CD14-positive monocyte (primary cell): ENCODE data around the gene IL17RA. TPM values are rescaled to one million over a fixed set of nuclear protein-coding genes. Genes with fewer than 3 reads are reported as not detected.

Source experiments
- DNase-seq, 3 donors: peaks; one replicate each; pipeline ENCODE4 v3.0.0-alpha.2; 2011 to 2022
- H2AFZ ChIP-seq: 2 replicates; pipeline ENCODE4 v1.6.0; 2012; ENCODE audit warnings: mild to moderate bottlenecking, low read depth, low read length, inconsistent platforms; ENCODE audit not compliant: insufficient read depth, poor library complexity, severe bottlenecking
- H3K27ac ChIP-seq, 2 donors: 1 replicate in 1 of 2; 2 replicates in 1 of 2; pipeline ENCODE4 v1.5.1; 2012 to 2013; ENCODE audit warnings: low read length in 2 of 2, control low read depth in 1 of 2, inconsistent platforms in 1 of 2, low read depth in 1 of 2, mild to moderate bottlenecking in 1 of 2
- H3K27me3 ChIP-seq, 2 donors: one replicate each; pipeline versions ENCODE4 v1.6.0 to v1.6.1; 2011 to 2013; ENCODE audit warnings: low read length in 2 of 2; ENCODE audit not compliant: control insufficient read depth in 2 of 2, insufficient read depth in 2 of 2
- H3K36me3 ChIP-seq, 2 donors: replicated peaks in 1 of 2; 1 replicate in 1 of 2; 2 replicates in 1 of 2; pipeline versions ENCODE4 v1.5.1 to v1.6.1; 2012 to 2013; ENCODE audit warnings: low read length in 2 of 2, control low read depth in 1 of 2, inconsistent platforms in 1 of 2, mild to moderate bottlenecking in 1 of 2; ENCODE audit not compliant: insufficient read depth in 2 of 2, control insufficient read depth in 1 of 2
- H3K4me1 ChIP-seq, 2 donors: 1 replicate in 1 of 2; 2 replicates in 1 of 2; pipeline versions ENCODE4 v1.5.1 to v1.6.1; 2012 to 2013; ENCODE audit warnings: low read length in 2 of 2, control low read depth in 1 of 2, inconsistent platforms in 1 of 2, mild to moderate bottlenecking in 1 of 2, moderate library complexity in 1 of 2; ENCODE audit not compliant: insufficient read depth in 2 of 2, control insufficient read depth in 1 of 2
- H3K4me2 ChIP-seq: replicated peaks from 2 replicates; pipeline ENCODE3; 2012; ENCODE audit warnings: low read length, moderate library complexity, mild to moderate bottlenecking; ENCODE audit not compliant: poor library complexity, severe bottlenecking; ENCODE audit errors: extremely low read depth
- H3K4me3 ChIP-seq, 3 experiments: fragments of 200-600 bp in 1 of 3; sonication (generic) in 1 of 3; replicated peaks in 1 of 3; 1 replicate in 2 of 3; 2 replicates in 1 of 3; pipeline ENCODE4 v1.5.1; 2011 to 2013; ENCODE audit warnings: low read length in 3 of 3, mild to moderate bottlenecking in 3 of 3, control low read depth in 2 of 3, low read depth in 2 of 3, inconsistent platforms in 1 of 3, moderate library complexity in 1 of 3
- H3K79me2 ChIP-seq: 2 replicates; pipeline ENCODE4 v1.6.0; 2012; ENCODE audit warnings: mild to moderate bottlenecking, control low read depth, inconsistent platforms, low read length, moderate library complexity; ENCODE audit not compliant: insufficient read depth
- H3K9ac ChIP-seq: 2 replicates; pipeline ENCODE4 v1.6.0; 2017; ENCODE audit warnings: low read length, mild to moderate bottlenecking; ENCODE audit not compliant: insufficient read depth, poor library complexity, severe bottlenecking
- H3K9me3 ChIP-seq, 2 donors: replicated peaks in 1 of 2; 1 replicate in 1 of 2; 2 replicates in 1 of 2; pipeline versions ENCODE4 v1.5.1 to v1.6.1; 2012 to 2013; ENCODE audit warnings: low read length in 2 of 2, control low read depth in 1 of 2; ENCODE audit not compliant: control insufficient read depth in 1 of 2, insufficient read depth in 1 of 2
- H4K20me1 ChIP-seq: 2 replicates; pipeline ENCODE4 v1.6.0; 2012; ENCODE audit warnings: mild to moderate bottlenecking, low read length, control low read depth, moderate library complexity; ENCODE audit not compliant: insufficient read depth
- H3K27ac Mint-ChIP-seq, 7 donors: one replicate each; pipeline ENCODE4 v1.8.0; 2020; ENCODE audit warnings: mild to moderate bottlenecking in 7 of 7, mixed read lengths in 7 of 7, moderate library complexity in 6 of 7, inconsistent platforms in 2 of 7
- H3K27me3 Mint-ChIP-seq, 3 donors: one replicate each; pipeline ENCODE4 v1.8.0; 2021 to 2022; ENCODE audit warnings: low read depth in 3 of 3, mild to moderate bottlenecking in 3 of 3, mixed read lengths in 3 of 3, moderate library complexity in 3 of 3, inconsistent platforms in 1 of 3
- H3K36me3 Mint-ChIP-seq, 2 donors: one replicate each; pipeline ENCODE4 v1.8.0; 2020; ENCODE audit warnings: mixed read lengths in 2 of 2, inconsistent platforms in 1 of 2, mild to moderate bottlenecking in 1 of 2
- H3K4me1 Mint-ChIP-seq: one replicate; pipeline ENCODE4 v1.8.0; 2020; ENCODE audit warnings: mild to moderate bottlenecking, mixed read lengths
- H3K4me3 Mint-ChIP-seq, 2 donors: one replicate each; pipeline ENCODE4 v1.8.0; 2020; ENCODE audit warnings: mild to moderate bottlenecking in 2 of 2, mixed read lengths in 2 of 2, moderate library complexity in 1 of 2
- H3K9me3 Mint-ChIP-seq, 7 donors: one replicate each; pipeline ENCODE4 v1.8.0; 2020 to 2022; ENCODE audit warnings: mixed read lengths in 7 of 7, mild to moderate bottlenecking in 6 of 7, moderate library complexity in 6 of 7, inconsistent platforms in 2 of 7
- CTCF ChIP-seq: fragments of 200-600 bp; IDR thresholded peaks from one replicate; pipeline ENCODE4 v1.8.0; 2022; ENCODE audit warnings: antibody characterized with exemption, mild to moderate bottlenecking
- WGBS: methylation state at CpG from one replicate; pipeline ENCODE4 v1.1.5; 2013; ENCODE audit warnings: missing lambda C conversion rate; ENCODE audit not compliant: insufficient coverage; 5-methylcytosine and 5-hydroxymethylcytosine counted together
- intact Hi-C, 2 donors: fragments of 100-400 bp; cut with micrococcal nuclease; formaldehyde crosslinking; loops; one replicate each; pipeline versions ENCODE4 v1.15.0 to v1.15.1; 2023
- polyA plus RNA-seq, 3 donors: library from polyadenylated mRNA; depleted of rRNA in 1 of 3; unstranded in 2 of 3; stranded (reverse) in 1 of 3; fragments of 300-500 nt in 2 of 3; fragments of >200 nt in 1 of 3; fragmentation: Illumina TruSeq in 2 of 3; gene quantifications; 1 replicate in 2 of 3; 2 replicates in 1 of 3; pipeline ENCODE4 v1.2.3, GENCODE V29; 2012 to 2021

Gene IL17RA
- polyA plus RNA-seq, 3 donors = 68.3 to 118 (median 96.7) TPM

DNA sequence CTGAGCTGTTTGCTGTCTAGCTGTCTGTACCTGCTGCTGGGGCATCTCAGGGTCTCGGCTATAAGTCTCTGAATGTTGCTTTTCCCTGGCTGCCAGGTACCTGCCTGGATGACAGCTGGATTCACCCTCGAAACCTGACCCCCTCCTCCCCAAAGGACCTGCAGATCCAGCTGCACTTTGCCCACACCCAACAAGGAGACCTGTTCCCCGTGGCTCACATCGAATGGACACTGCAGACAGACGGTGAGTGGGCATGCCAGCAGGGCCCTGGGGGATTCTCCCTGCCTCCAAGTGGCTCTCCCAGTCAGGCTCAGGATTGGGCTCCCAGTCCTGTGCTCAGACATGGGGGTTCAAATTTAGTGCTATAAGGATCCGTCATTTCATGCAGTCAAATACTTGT lies 12.9 kb downstream of the IL17RA start:
- Histone ChIP-seq H3K4me2 (peak overlapping the region; percentile 54), H3K4me3 (peak overlapping the region in 2 of 3 experiments; percentile 1 to 57), H3K79me2 (peaks cover 97% of the 10 kb centered on the region), H3K27ac (peak overlapping the region; percentile 80 to 87), H3K9me3 (no peaks in the 10 kb centered on the region), H3K36me3 (peaks cover 62 to 69% of the 10 kb centered on the region in 2 donors), H3K4me1 (peaks cover 98 to 100% of the 10 kb centered on the region in 2 donors), H3K9ac (no peak overlapping the region), H2AFZ (no peak overlapping the region), H4K20me1 (peaks cover 94% of the 10 kb centered on the region), H3K27me3 (no peaks in the 10 kb centered on the region)
- H3K4me1 Mint-ChIP-seq = peaks cover 97% of the 10 kb centered on the region
- TF ChIP-seq CTCF = no peak
- peaks cover 0 to 2% (median 0%) of the 10 kb centered on the region in 3 donors for H3K27me3 Mint-ChIP-seq
- DNase-seq = no peak
- peaks cover 0 to 3% (median 0%) of the 10 kb centered on the region in 7 donors for H3K9me3 Mint-ChIP-seq
- H3K27ac Mint-ChIP-seq = peak overlapping the region; percentile 78 to 97 (median 93)
- intact Hi-C loops = loop anchor here in 1 of 2 donors (1.0 kb wide), 1 partner anchor 10 kb away; no protein-coding TSS in a partner anchor
- H3K4me3 Mint-ChIP-seq = peak overlapping the region; percentile 65 to 68
- H3K36me3 Mint-ChIP-seq = peaks cover 61 to 90% of the 10 kb centered on the region in 2 donors
- 64% methylated on average over 4 of the region's 6 CpGs for WGBS

DNA sequence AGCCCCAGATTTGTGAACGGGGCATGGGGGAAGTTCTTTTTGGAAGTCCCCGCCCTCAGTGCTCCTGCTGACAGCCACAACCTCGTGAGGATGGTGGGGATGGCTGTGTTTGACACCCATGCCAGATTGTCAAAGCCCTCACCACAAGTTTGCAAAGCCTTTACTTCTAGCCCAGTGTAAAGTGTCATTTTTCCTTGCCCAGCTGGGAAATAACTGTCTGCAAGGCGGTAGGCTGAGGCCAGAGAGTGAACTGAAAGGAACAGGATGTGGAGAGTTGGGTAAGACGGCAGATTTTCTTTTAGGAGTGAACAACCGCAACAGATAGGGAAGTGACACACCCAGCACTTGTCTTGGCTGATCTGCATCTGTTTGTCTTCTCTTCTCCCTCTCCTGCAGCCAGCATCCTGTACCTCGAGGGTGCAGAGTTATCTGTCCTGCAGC lies 13.6 kb downstream of the IL17RA start:
- H3K27me3 ChIP-seq = no peaks in the 10 kb centered on the region
- 0% methylated on average over 3 of the region's 7 CpGs for WGBS
- peaks cover 0 to 3% (median 0%) of the 10 kb centered on the region in 7 donors for H3K9me3 Mint-ChIP-seq
- peak; percentile 79 to 89 (median 88) for DNase-seq
- peaks cover 97% of the 10 kb centered on the region for H3K79me2 ChIP-seq
- peaks cover 94% of the 10 kb centered on the region for H4K20me1 ChIP-seq
- peak overlapping the region in 1 of 3 experiments; percentile 57 for H3K4me3 ChIP-seq
- peaks cover 67 to 69% of the 10 kb centered on the region in 2 donors for H3K36me3 ChIP-seq
- TF ChIP-seq CTCF = no peak
- H3K4me1 Mint-ChIP-seq = peaks cover 97% of the 10 kb centered on the region
- H3K4me1 ChIP-seq = peaks cover 98 to 100% of the 10 kb centered on the region in 2 donors
- peak overlapping the region; percentile 80 to 87 for H3K27ac ChIP-seq
- intact Hi-C loops = loop anchor here in 1 of 2 donors (1.0 kb wide), 1 partner anchor 9 kb away; no protein-coding TSS in a partner anchor
- peaks cover 0 to 2% (median 0%) of the 10 kb centered on the region in 3 donors for H3K27me3 Mint-ChIP-seq
- peak overlapping the region; percentile 68 to 85 for H3K4me3 Mint-ChIP-seq
- H3K36me3 Mint-ChIP-seq = peaks cover 62 to 90% of the 10 kb centered on the region in 2 donors
- H2AFZ ChIP-seq = no peak overlapping the region
- peak overlapping the region; percentile 78 to 97 (median 93) for H3K27ac Mint-ChIP-seq
- no peaks in the 10 kb centered on the region for H3K9me3 ChIP-seq
- H3K4me2 ChIP-seq = peak overlapping the region; percentile 54
- H3K9ac ChIP-seq = no peak overlapping the region
